A549 treated with CpdA at 1 μM for 4 hours (cell line): ENCODE data around the gene LAPTM5. TPM values are rescaled to one million over a fixed set of nuclear protein-coding genes. Genes with fewer than 3 reads are reported as not detected.

Experiments
- total RNA-seq: library from RNA; stranded (reverse); fragments of 200-300 nt; extraction: Qiagen RNA extraction; gene quantifications from 5 replicates; pipeline ENCODE4 v1.2.3, GENCODE V29; 2022; ENCODE audit warnings: low read depth

The LAPTM5 gene, protein sequence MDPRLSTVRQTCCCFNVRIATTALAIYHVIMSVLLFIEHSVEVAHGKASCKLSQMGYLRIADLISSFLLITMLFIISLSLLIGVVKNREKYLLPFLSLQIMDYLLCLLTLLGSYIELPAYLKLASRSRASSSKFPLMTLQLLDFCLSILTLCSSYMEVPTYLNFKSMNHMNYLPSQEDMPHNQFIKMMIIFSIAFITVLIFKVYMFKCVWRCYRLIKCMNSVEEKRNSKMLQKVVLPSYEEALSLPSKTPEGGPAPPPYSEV
- total RNA-seq = 0.10 to 0.23 TPM (median 0.19 TPM) in 4 of 5 replicates, not detected in the other

GRCh38 chr1:30757352-30758120 is at the start of gene LAPTM5:
Gene LAPTM5 (minus strand): TSS chr1:30757774. CDS start chr1:30757745, 29 bp downstream.

GRCh38 chr1:30723331-30723755 is 34.2 kb downstream of the LAPTM5 start, which contains the start of gene MATN1:
Gene MATN1 (minus strand): TSS chr1:30723585. CDS start chr1:30723551, 34 bp downstream.

Other genes with a start within 250 kb of the LAPTM5 start
- 0.05 to 0.25 TPM (median 0.07 TPM) in 4 of 5 replicates, not detected in the other for gene MATN1, start 34.2 kb downstream of the LAPTM5 start, total RNA-seq
- gene SDC3, start 151.0 kb upstream of the LAPTM5 start, total RNA-seq = 6.5 to 10.8 TPM (median 8.4 TPM) in 5 replicates